ENCODE results near the gene ERCC5. TPM values are rescaled to one million over a fixed set of nuclear protein-coding genes. Genes with fewer than 3 reads are reported as not detected.

Gene ERCC5
- total RNA-seq, 1 donor from 2014 or later = 51.1 TPM

DNA sequence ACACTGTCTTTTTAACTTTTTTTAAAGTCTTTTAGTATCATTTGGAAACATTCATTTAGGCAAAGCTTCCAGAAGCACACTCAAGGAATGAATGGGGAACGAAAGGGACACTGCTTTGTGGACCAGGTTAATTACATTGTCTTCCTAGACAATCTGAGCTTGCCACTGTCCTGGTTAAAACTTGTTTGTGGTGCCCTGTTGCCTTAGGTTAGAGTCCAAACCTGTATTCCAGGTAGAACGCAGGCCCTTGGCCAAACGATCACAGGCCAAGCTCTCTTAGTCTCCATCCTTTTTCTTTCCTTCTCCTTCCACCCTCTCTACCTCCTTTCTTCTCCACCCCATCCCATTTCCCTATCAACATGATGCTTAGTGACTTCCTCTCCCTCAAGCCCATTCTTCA, 66.8 kb downstream of the ERCC5 start:
- Mint-ChIP-seq H3K27me3 (ENCODE audit: low read depth) (peaks cover 7% of the 10 kb centered on the region), H3K9me3 (ENCODE audit: low read depth) (no peaks in the 10 kb centered on the region), H3K36me3 (ENCODE audit: low read depth) (no peaks in the 10 kb centered on the region), H3K4me3 (ENCODE audit: unreplicated experiment) (no peak overlapping the region), H3K4me1 (ENCODE audit: low read depth) (peaks cover 4% of the 10 kb centered on the region), H3K27ac (ENCODE audit: unreplicated experiment) (no peak overlapping the region)
- TF ChIP-seq, protein P1, sequence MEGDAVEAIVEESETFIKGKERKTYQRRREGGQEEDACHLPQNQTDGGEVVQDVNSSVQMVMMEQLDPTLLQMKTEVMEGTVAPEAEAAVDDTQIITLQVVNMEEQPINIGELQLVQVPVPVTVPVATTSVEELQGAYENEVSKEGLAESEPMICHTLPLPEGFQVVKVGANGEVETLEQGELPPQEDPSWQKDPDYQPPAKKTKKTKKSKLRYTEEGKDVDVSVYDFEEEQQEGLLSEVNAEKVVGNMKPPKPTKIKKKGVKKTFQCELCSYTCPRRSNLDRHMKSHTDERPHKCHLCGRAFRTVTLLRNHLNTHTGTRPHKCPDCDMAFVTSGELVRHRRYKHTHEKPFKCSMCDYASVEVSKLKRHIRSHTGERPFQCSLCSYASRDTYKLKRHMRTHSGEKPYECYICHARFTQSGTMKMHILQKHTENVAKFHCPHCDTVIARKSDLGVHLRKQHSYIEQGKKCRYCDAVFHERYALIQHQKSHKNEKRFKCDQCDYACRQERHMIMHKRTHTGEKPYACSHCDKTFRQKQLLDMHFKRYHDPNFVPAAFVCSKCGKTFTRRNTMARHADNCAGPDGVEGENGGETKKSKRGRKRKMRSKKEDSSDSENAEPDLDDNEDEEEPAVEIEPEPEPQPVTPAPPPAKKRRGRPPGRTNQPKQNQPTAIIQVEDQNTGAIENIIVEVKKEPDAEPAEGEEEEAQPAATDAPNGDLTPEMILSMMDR (IDR thresholded peaks at IDR 0.05) = no peak
- no peak for DNase-seq (ENCODE audit: low spot score)

- H3K4me1 Mint-ChIP-seq (ENCODE audit: low read depth) = peaks cover 4% of the 10 kb centered on the region
- no peak overlapping the region for H3K27ac Mint-ChIP-seq (ENCODE audit: unreplicated experiment)
- no peaks in the 10 kb centered on the region for H3K36me3 Mint-ChIP-seq (ENCODE audit: low read depth)
- no peaks in the 10 kb centered on the region for H3K9me3 Mint-ChIP-seq (ENCODE audit: low read depth)
- DNase-seq (ENCODE audit: low spot score) = no peak
- peaks cover 7% of the 10 kb centered on the region for H3K27me3 Mint-ChIP-seq (ENCODE audit: low read depth)
- H3K4me3 Mint-ChIP-seq (ENCODE audit: unreplicated experiment) = no peak overlapping the region
- TF ChIP-seq, protein P1 (IDR thresholded peaks at IDR 0.05) = no peak
Observed at GRCh38 chr13:102913914-102914313, 68.1 kb downstream of the ERCC5 start.

GRCh38 chr13:102914339-102914930, 68.6 kb downstream of the ERCC5 start:
- TF ChIP-seq, protein P1 (IDR thresholded peaks at IDR 0.05) = no peak
- Mint-ChIP-seq H3K9me3 (ENCODE audit: low read depth) (peaks cover 5% of the 10 kb centered on the region), H3K36me3 (ENCODE audit: low read depth) (no peaks in the 10 kb centered on the region), H3K4me3 (ENCODE audit: unreplicated experiment) (no peak overlapping the region), H3K4me1 (ENCODE audit: low read depth) (peaks cover 4% of the 10 kb centered on the region), H3K27me3 (ENCODE audit: low read depth) (peaks cover 10% of the 10 kb centered on the region), H3K27ac (ENCODE audit: unreplicated experiment) (no peak overlapping the region)
- no peak for DNase-seq (ENCODE audit: low spot score)

GRCh38 chr13:102915393-102915930, 69.6 kb downstream of the ERCC5 start:
- Mint-ChIP-seq H3K36me3 (ENCODE audit: low read depth) (no peaks in the 10 kb centered on the region), H3K4me3 (ENCODE audit: unreplicated experiment) (no peak overlapping the region), H3K4me1 (ENCODE audit: low read depth) (peaks cover 4% of the 10 kb centered on the region), H3K27me3 (ENCODE audit: low read depth) (peaks cover 12% of the 10 kb centered on the region), H3K9me3 (ENCODE audit: low read depth) (peaks cover 8% of the 10 kb centered on the region), H3K27ac (ENCODE audit: unreplicated experiment) (no peak overlapping the region)
- no peak for DNase-seq (ENCODE audit: low spot score)
- TF ChIP-seq, protein P1 (IDR thresholded peaks at IDR 0.05) = no peak

DNA sequence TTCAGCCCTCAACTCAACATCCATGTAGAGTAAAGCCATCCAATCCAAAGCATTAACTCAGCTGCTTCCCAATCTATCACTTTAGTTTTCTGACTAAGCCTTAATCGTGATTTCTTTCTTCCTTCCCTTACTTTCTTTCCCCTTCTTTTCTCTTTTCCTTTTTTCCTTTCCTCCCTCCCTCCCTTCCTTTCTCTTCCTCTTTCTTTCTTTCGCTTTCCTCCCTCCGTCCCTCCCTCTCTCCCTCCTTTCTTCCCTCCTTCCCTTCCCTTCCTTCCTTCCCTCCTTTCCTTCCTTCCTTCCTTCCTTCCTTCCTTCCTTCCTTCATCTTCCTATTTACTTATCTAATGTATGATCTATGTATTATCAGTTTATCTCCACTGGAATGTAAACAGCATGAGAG, 71.2 kb downstream of the ERCC5 start:
- peaks cover 20% of the 10 kb centered on the region for H3K27me3 Mint-ChIP-seq (ENCODE audit: low read depth)
- H3K27ac Mint-ChIP-seq (ENCODE audit: unreplicated experiment) = no peak overlapping the region
- H3K9me3 Mint-ChIP-seq (ENCODE audit: low read depth) = peaks cover 8% of the 10 kb centered on the region
- peaks cover 4% of the 10 kb centered on the region for H3K4me1 Mint-ChIP-seq (ENCODE audit: low read depth)
- DNase-seq (ENCODE audit: low spot score) = no peak
- H3K4me3 Mint-ChIP-seq (ENCODE audit: unreplicated experiment) = no peak overlapping the region
- TF ChIP-seq, protein P1 (IDR thresholded peaks at IDR 0.05) = no peak
- no peaks in the 10 kb centered on the region for H3K36me3 Mint-ChIP-seq (ENCODE audit: low read depth)

Measured in chondrocyte (in vitro differentiated cells).